Activated CD8-positive, alpha-beta T cell treated with anti-CD3 and anti-CD28 coated beads for 36 hours (primary cell): ENCODE results near the gene ENPP7. TPM values are rescaled to one million over a fixed set of nuclear protein-coding genes. Genes with fewer than 3 reads are reported as not detected.

Experiments
- ATAC-seq: fragments of 200-7000 bp; cut with Tn5 transposase; one replicate; pipeline ENCODE4 v1.10.0; 2021; ENCODE audit warnings: mild to moderate bottlenecking, moderate library complexity
- CTCF ChIA-PET: fragments of 350-600 bp; sonication (Branson Sonifier 250); formaldehyde crosslinking; loops from one replicate; lab custom pipeline; 2021; ENCODE audit warnings: antibody characterized with exemption; lab: Charles Lee
- POLR2A ChIA-PET: fragments of 350-600 bp; sonication (Branson Sonifier 250); formaldehyde crosslinking; loops from one replicate; lab custom pipeline; 2021; ENCODE audit warnings: antibody characterized with exemption; lab: Charles Lee
- DNase-seq: peaks from one replicate; pipeline ENCODE4 v3.0.0-alpha.2; 2020
- H3K27ac Mint-ChIP-seq: one replicate; pipeline ENCODE4 v1.8.0; 2021; ENCODE audit warnings: mild to moderate bottlenecking, mixed read lengths
- H3K27me3 Mint-ChIP-seq: one replicate; pipeline ENCODE4 v1.8.0; 2021; ENCODE audit warnings: mixed read lengths
- H3K36me3 Mint-ChIP-seq: one replicate; pipeline ENCODE4 v1.8.0; 2021; ENCODE audit warnings: low read depth, mixed read lengths
- H3K4me1 Mint-ChIP-seq: one replicate; pipeline ENCODE4 v1.8.0; 2021; ENCODE audit warnings: low read depth, mixed read lengths
- H3K4me3 Mint-ChIP-seq: one replicate; pipeline ENCODE4 v1.8.0; 2021; ENCODE audit warnings: mild to moderate bottlenecking, moderate library complexity, mixed read lengths
- H3K9me3 Mint-ChIP-seq: one replicate; pipeline ENCODE4 v1.8.0; 2021; ENCODE audit warnings: mixed read lengths
- intact Hi-C: fragments of 100-400 bp; cut with micrococcal nuclease; formaldehyde crosslinking; loops from one replicate; pipeline ENCODE4 v1.10.0; 2022
- total RNA-seq, 2 experiments: library from RNA; stranded (reverse); gene quantifications; one replicate each; pipeline ENCODE4 v1.2.3, GENCODE V29; 2021
- TF ChIP-seq, protein P1 (sequence below): fragments of 200-600 bp; IDR thresholded peaks from one replicate; pipeline ENCODE4 v1.8.0; 2022; ENCODE audit warnings: antibody characterized with exemption, mild to moderate bottlenecking

Gene ENPP7
- total RNA-seq, 2 experiments from 2014 or later: 0.16 TPM; not detected in 1

DNA sequence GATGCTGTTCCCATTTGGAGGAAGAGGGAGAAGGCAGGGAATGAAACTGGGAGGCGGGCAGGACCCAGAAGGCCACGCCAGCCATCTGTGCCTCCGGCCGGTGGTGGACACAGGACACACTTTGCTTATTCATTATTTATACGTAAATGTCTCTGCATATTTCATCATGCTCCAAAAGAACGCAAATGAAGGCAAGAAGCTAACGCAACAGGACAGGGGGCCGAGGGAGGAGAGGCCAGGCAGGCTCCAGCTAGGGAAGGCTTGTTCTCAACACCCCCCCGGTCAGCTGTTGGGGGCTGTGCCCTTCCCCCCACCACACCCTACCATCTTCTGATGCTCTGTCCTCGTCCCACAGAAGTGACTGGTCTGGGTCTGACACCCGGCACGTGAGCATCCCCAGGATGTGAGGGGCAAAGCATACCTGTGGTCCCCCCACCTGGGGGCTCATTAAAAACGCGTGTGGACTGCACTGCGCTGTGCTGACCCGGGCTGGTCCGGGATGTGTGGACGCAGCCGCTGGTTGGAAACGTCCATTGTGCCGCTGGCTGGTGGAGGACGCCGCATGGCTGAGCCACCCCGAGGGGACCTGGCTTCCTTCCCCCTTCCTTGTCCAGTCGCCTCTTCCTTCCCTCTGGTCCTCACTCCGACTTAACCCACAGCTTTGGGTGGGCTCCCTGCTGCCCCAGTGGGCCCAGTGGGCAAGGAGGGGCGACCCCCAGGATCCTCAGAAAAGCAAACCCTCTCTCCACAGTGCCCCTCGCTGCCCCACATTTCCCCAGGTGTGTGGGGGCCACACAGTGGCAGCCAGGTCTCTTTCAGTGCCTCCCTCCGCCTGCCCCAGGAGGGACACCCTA is 46.4 kb upstream of the ENPP7 start:
- ATAC-seq (no peak), DNase-seq (no peak)
- no peak overlapping the region for H3K4me3 Mint-ChIP-seq
- peaks cover 18% of the 10 kb centered on the region for H3K27me3 Mint-ChIP-seq
- H3K36me3 Mint-ChIP-seq: no peaks in the 10 kb centered on the region
- H3K9me3 Mint-ChIP-seq: no peaks in the 10 kb centered on the region
- H3K4me1 Mint-ChIP-seq: no peaks in the 10 kb centered on the region
- POLR2A ChIA-PET: no interaction called here
- intact Hi-C loops: no loop called here
- TF ChIP-seq, protein P1, sequence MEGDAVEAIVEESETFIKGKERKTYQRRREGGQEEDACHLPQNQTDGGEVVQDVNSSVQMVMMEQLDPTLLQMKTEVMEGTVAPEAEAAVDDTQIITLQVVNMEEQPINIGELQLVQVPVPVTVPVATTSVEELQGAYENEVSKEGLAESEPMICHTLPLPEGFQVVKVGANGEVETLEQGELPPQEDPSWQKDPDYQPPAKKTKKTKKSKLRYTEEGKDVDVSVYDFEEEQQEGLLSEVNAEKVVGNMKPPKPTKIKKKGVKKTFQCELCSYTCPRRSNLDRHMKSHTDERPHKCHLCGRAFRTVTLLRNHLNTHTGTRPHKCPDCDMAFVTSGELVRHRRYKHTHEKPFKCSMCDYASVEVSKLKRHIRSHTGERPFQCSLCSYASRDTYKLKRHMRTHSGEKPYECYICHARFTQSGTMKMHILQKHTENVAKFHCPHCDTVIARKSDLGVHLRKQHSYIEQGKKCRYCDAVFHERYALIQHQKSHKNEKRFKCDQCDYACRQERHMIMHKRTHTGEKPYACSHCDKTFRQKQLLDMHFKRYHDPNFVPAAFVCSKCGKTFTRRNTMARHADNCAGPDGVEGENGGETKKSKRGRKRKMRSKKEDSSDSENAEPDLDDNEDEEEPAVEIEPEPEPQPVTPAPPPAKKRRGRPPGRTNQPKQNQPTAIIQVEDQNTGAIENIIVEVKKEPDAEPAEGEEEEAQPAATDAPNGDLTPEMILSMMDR: no peak
- no peak overlapping the region for H3K27ac Mint-ChIP-seq
- CTCF ChIA-PET: no interaction called here

DNA sequence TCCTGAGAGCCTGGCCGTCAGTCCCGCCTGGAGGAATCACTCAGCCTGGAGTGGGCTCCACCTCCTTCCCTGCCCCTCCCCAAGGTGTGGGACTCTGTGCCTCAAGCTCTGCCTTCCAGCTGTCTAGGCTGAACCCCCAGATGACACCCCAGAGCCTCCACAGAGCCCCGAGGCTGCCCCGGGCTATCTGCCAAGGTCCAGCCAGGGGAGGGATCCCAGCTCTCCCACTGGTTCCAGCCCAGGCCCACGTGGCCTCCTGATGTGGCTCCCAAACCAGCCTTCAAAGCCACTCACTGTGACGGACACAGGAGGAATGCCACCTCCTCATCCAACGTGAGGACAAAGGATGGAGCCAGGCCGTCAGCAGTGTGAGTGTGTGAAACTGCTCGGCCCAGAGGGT is 45.6 kb upstream of the ENPP7 start:
- intact Hi-C loops: no loop called here
- TF ChIP-seq, protein P1: no peak
- CTCF ChIA-PET: no interaction called here
- peaks cover 16% of the 10 kb centered on the region for H3K27me3 Mint-ChIP-seq
- DNase-seq: no peak
- no peaks in the 10 kb centered on the region for H3K4me1 Mint-ChIP-seq
- H3K36me3 Mint-ChIP-seq: no peaks in the 10 kb centered on the region
- POLR2A ChIA-PET: no interaction called here
- no peaks in the 10 kb centered on the region for H3K9me3 Mint-ChIP-seq
- no peak for ATAC-seq
- no peak overlapping the region for H3K27ac Mint-ChIP-seq
- no peak overlapping the region for H3K4me3 Mint-ChIP-seq

DNA sequence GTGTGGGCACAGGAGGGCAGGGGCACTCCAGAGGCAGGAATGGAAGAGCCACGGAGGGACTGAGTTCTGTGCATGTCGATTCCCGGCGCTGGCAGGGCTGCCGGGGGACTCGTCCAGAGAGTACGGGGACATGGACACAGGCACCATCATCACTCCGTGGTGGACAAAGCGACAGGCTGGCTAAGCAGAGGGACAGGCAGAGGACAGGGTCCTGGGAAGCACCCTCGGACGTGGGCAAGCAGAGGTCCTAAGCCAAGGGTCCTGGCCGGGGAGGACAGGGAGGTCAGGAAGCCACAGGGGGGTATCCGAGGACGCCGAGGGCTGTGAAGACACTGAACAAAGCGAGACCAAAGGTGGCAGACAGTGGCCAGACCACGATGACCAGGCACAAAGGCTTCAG is 44.3 kb upstream of the ENPP7 start:
- Mint-ChIP-seq H3K27me3 (peaks cover 16% of the 10 kb centered on the region), H3K36me3 (no peaks in the 10 kb centered on the region), H3K9me3 (no peaks in the 10 kb centered on the region), H3K4me1 (no peaks in the 10 kb centered on the region), H3K4me3 (no peak overlapping the region), H3K27ac (no peak overlapping the region)
- CTCF ChIA-PET: no interaction called here
- DNase-seq: no peak
- ATAC-seq: no peak
- POLR2A ChIA-PET: no interaction called here
- intact Hi-C loops: no loop called here
- TF ChIP-seq, protein P1: no peak

DNA sequence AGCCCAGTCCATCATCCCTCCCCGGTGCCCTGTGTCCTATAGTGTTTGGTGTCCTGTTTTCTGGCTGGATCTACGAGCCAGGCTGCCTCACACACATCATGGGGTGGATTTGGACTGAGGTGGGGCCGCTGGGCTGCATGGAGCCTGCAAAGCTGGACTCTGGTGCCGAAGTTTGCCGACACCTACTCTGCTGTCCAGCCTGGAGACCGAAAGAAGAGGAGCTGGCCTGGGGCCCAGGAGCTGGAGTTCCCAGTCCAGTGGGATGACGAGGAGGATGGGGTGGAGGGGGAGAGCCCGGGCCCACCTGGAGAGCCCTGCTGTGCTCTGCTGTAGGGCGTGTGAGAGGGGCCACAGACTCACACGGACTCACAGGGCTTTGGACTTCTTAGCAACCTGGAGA is 40.3 kb upstream of the ENPP7 start:
- POLR2A ChIA-PET: no interaction called here
- no peak overlapping the region for H3K27ac Mint-ChIP-seq
- DNase-seq (no peak), ATAC-seq (no peak)
- no peaks in the 10 kb centered on the region for H3K4me1 Mint-ChIP-seq
- TF ChIP-seq, protein P1: no peak
- no peaks in the 10 kb centered on the region for H3K36me3 Mint-ChIP-seq
- CTCF ChIA-PET: no interaction called here
- H3K27me3 Mint-ChIP-seq: peaks cover 7% of the 10 kb centered on the region
- intact Hi-C loops: no loop called here
- H3K4me3 Mint-ChIP-seq: no peak overlapping the region
- no peaks in the 10 kb centered on the region for H3K9me3 Mint-ChIP-seq

DNA sequence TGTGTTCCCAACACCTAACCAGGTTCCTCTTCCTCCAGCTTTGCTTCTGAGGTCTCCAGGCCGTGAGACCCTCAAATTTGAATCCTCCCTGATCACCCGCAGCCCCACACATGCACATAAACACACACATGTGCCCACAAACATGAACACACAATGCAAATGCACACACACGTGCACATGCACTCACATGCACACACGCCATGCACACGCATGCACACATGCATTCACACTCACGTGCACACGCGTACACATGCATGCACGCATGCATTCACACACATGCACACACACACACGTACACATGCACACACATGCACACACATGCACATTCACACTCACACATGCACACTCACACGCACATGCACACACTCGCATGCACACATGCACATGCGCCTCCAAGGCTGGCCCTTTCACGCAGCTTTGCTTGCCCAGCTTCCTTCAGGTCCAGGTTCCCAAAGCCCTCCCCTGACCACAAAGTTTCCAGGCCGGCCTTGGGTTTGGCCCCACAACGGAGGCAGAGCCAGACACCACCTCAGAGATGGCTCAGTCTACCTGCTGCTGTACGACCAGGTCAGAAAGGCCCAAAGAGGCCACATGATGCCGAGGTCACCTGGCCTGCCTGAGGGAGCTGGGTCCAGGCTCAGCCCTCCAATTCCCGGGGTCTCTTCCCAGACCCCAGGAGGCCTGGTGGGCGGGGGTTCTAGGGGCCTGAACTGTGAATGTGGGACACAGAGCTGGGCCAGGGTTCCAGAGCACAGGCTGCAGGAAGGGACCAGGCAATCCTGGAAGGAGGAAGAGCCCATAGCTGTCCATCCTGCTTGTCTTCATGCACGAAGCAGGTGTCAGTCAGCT is 39.5 kb upstream of the ENPP7 start:
- intact Hi-C loops: no loop called here
- Mint-ChIP-seq H3K36me3 (no peaks in the 10 kb centered on the region), H3K27me3 (peaks cover 7% of the 10 kb centered on the region), H3K9me3 (no peaks in the 10 kb centered on the region), H3K4me3 (no peak overlapping the region), H3K4me1 (peaks cover 4% of the 10 kb centered on the region), H3K27ac (no peak overlapping the region)
- ChIA-PET CTCF (no interaction called here), POLR2A (interaction anchor here (0.9 kb wide), 1 partner anchor 466 kb away, joined by 3 read pairs; no protein-coding TSS in a partner anchor)
- DNase-seq (no peak), ATAC-seq (no peak)
- TF ChIP-seq, protein P1: no peak
